Lower leg skin (tissue), 4 donors: ENCODE measurements around the gene SYNGR3. TPM values are rescaled to one million over a fixed set of nuclear protein-coding genes. Genes with fewer than 3 reads are reported as not detected.

Experiments used
- DNase-seq, 2 donors: peaks; one replicate each; pipeline ENCODE4 v3.0.0-alpha.2; 2019; ENCODE audit warnings: low spot score in 2 of 2
- H3K4me3 ChIP-seq: fragments of 200-600 bp; sonication (generic); 2 replicates; pipeline ENCODE4 v1.5.1; 2017; ENCODE audit warnings: mild to moderate bottlenecking, low read depth; ENCODE audit not compliant: poor library complexity, severe bottlenecking
- POLR2A ChIP-seq, 2 donors: fragments of 450-650 bp; IDR thresholded peaks; one replicate each; pipeline ENCODE4 v1.6.1; 2016 to 2017; ENCODE audit warnings: antibody characterized with exemption in 2 of 2, mild to moderate bottlenecking in 1 of 2, moderate library complexity in 1 of 2
- WGBS, 2 donors: methylation state at CpG; one replicate each; pipeline ENCODE4 v1.1.5; 2018; 5-methylcytosine and 5-hydroxymethylcytosine counted together
- intact Hi-C: fragments of 100-400 bp; cut with DNase I; formaldehyde crosslinking; loops from one replicate; pipeline ENCODE4 v1.15.0; 2023; ENCODE audit warnings: low total_unique reads
- total RNA-seq, 4 donors: library from RNA; depleted of rRNA; stranded (reverse); fragments of >200 nt; gene quantifications; one replicate each; pipeline ENCODE4 v1.1.0, GENCODE V29; 2016
- TF ChIP-seq, protein P1 (sequence below), 3 donors: fragments of 450-650 bp; IDR thresholded peaks; one replicate each; pipeline ENCODE4 v1.5.1; 2016; ENCODE audit warnings: antibody characterized with exemption in 3 of 3, mild to moderate bottlenecking in 3 of 3, moderate library complexity in 2 of 3

Gene SYNGR3
- total RNA-seq, 4 donors from 2014 or later, result 0.72 to 1.1 (median 0.78) TPM; not detected in 1

DNA sequence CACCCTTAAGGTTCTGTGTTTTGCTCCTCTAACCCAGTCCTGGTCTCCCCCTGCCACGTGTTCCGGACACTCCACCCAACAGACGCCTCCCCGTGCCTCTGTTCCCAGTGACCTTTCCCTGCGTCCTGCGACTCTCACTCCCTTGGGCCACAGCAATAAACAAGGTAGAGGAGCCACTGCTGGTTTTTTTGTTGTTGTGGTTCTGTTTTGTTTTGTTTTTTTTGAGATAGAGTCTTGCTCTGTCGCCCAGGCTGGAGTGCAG lies 26.1 kb downstream of the SYNGR3 start:
- no peak for DNase-seq
- intact Hi-C loops, result no loop called here
- no peak overlapping the region for H3K4me3 ChIP-seq
- TF ChIP-seq POLR2A (IDR thresholded peaks at IDR 0.05), result no peak
- TF ChIP-seq, protein P1, sequence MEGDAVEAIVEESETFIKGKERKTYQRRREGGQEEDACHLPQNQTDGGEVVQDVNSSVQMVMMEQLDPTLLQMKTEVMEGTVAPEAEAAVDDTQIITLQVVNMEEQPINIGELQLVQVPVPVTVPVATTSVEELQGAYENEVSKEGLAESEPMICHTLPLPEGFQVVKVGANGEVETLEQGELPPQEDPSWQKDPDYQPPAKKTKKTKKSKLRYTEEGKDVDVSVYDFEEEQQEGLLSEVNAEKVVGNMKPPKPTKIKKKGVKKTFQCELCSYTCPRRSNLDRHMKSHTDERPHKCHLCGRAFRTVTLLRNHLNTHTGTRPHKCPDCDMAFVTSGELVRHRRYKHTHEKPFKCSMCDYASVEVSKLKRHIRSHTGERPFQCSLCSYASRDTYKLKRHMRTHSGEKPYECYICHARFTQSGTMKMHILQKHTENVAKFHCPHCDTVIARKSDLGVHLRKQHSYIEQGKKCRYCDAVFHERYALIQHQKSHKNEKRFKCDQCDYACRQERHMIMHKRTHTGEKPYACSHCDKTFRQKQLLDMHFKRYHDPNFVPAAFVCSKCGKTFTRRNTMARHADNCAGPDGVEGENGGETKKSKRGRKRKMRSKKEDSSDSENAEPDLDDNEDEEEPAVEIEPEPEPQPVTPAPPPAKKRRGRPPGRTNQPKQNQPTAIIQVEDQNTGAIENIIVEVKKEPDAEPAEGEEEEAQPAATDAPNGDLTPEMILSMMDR (IDR thresholded peaks at IDR 0.05), result no peak
- 76 to 81% methylated on average over 7 of the region's 7 CpGs for WGBS, 2 donors

DNA sequence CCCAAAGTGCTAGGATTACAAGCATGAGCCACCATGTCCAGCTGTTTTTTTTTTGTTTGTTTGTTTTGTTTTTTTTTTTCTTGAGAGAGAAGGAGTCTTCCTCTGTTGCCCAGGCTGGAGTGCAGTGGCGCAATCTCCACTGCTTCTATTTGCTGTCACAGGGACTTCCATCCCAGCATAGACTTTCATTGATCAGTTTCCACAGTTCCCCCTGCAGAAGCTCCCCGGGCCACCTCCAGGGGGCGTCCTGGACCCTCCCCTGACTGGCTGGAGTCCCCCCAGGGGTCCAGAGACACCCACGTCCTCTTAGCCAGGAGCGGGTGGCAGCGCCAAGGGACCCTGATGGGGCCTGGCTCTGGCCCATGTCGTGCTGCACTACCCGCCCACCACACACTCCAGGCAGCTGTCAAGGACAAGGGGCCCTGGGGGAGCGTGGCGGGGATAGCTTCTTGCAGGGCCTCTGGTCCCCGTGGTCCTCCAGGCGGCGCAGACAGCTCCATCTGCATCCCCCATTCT lies 26.7 kb downstream of the SYNGR3 start:
- H3K4me3 ChIP-seq, result no peak overlapping the region
- WGBS, 2 donors, result 47 to 55% methylated on average over 12 to 13 of the region's 13 CpGs
- TF ChIP-seq, protein P1 (IDR thresholded peaks at IDR 0.05), result no peak
- TF ChIP-seq POLR2A (IDR thresholded peaks at IDR 0.05), result no peak
- intact Hi-C loops, result no loop called here
- DNase-seq, result no peak

DNA sequence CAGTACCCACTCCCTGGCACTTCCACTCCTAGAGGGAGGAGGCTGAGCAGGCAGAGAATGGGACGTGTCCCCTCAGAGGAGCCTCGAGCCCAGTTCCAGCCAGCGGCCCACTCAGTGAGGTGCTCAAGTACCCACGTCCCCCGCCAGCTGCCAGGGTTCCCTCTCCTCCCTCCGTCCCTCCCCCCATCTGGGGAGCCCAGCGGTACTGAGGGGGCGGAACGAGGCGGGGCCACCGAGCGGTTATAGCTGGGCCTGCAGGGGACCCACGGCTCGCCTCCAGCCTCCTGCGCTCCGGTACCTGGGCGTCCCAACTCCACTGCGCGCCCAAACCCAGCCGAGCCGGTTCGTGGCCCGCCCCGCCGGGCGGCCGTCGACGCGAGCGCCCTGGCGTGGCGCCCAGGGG lies 29.7 kb downstream of the SYNGR3 start, which contains the start of gene NPW:
TSS of gene NPW (plus strand) at position 268 of the 403 bp plus-strand sequence.
- WGBS, 2 donors, result 2 to 28% methylated on average over 4 to 24 of the region's 33 CpGs
- TF ChIP-seq, protein P1 (IDR thresholded peaks at IDR 0.05), result no peak
- no peak for TF ChIP-seq POLR2A (IDR thresholded peaks at IDR 0.05)
- H3K4me3 ChIP-seq, result no peak within 1 kb of the TSS
- no peak for DNase-seq
- intact Hi-C loops, result no loop called here

DNA sequence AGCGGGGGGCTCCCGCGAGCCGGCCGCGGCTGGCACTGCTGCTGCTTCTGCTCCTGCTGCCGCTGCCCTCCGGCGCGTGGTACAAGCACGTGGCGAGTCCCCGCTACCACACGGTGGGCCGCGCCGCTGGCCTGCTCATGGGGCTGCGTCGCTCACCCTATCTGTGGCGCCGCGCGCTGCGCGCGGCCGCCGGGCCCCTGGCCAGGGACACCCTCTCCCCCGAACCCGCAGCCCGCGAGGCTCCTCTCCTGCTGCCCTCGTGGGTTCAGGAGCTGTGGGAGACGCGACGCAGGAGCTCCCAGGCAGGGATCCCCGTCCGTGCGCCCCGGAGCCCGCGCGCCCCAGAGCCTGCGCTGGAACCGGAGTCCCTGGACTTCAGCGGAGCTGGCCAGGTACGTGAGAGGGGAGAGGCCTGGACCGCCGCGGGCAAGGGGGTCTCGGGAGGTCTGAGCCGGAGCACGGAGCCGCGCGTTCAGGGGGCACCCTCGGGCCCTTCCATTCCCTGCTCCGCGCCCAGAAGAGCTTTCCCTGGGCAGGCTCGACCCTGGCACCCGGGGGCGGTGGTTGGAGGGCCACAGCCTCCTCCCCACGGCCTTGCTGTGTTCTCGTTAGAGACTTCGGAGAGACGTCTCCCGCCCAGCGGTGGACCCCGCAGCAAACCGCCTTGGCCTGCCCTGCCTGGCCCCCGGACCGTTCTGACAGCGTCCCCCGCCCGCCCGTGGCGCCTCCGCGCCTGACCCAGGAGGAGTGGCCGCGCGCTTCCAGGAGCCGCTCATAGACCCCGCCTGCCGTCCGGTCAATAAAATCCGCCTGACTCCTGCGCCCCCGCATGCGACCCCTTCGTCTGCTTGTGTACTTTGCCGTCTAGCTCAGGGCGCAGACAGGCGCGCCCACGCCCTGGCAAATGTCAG lies 30.4 kb downstream of the SYNGR3 start:
- no peak overlapping the region for H3K4me3 ChIP-seq
- intact Hi-C loops, result loop anchor here (5.0 kb wide), 1 partner anchor 122 kb away; no protein-coding TSS in a partner anchor
- no peak for TF ChIP-seq POLR2A (IDR thresholded peaks at IDR 0.05)
- TF ChIP-seq, protein P1 (IDR thresholded peaks at IDR 0.05), result no peak
- DNase-seq, result no peak
- WGBS, 2 donors, result 0 to 2% methylated on average over 35 to 51 of the region's 96 CpGs

DNA sequence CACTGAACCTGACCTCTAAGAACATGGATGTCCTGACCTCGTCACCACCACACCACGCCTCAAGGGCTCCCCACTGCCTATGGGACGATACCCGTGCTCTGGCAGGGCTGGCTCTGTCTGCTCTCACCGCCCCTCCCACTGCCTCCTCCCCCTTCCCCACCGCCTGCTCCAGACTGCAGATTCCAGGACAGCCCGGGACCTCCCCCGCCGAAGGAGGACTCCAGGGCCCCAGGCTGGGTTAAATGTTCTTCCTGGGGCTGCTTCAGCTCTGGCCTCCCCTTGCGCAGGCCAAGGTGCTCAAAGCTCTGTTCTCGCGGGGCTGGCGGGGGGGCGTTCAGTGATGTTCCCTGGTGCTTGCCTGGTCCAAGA lies 32.9 kb downstream of the SYNGR3 start:
- no peak for DNase-seq
- intact Hi-C loops, result loop anchor here (5.0 kb wide), 1 partner anchor 120 kb away; no protein-coding TSS in a partner anchor
- no peak for TF ChIP-seq POLR2A (IDR thresholded peaks at IDR 0.05)
- TF ChIP-seq, protein P1 (IDR thresholded peaks at IDR 0.05), result no peak
- 2% methylated on average over 5 to 14 of the region's 14 CpGs for WGBS, 2 donors
- no peak overlapping the region for H3K4me3 ChIP-seq
